ENCODE measurements around the gene MKLN1.

GRCh38 chr7:131489881-131490280, 162.2 kb downstream of the MKLN1 start:
- TF ChIP-seq CTCF (IDR thresholded peaks at IDR 0.05) (no peak), POLR2A (IDR thresholded peaks at IDR 0.05; ENCODE audit: low read depth) (no peak), POLR2AphosphoS5 (IDR thresholded peaks at IDR 0.05) (no peak), EP300 (IDR thresholded peaks at IDR 0.05) (no peak)

Measured in esophagus muscularis mucosa (tissue), 4 donors.